A549 treated with Hydrocortisone at 1 μM for 4 hours (cell line): ENCODE measurements around the gene HMGA1. TPM values are rescaled to one million over a fixed set of nuclear protein-coding genes. Genes with fewer than 3 reads are reported as not detected.

Source experiments
- total RNA-seq: library from RNA; stranded (reverse); fragments of 200-300 nt; extraction: Qiagen RNA extraction; gene quantifications from 5 replicates; pipeline ENCODE4 v1.2.3, GENCODE V29; 2022

The HMGA1 gene, protein sequence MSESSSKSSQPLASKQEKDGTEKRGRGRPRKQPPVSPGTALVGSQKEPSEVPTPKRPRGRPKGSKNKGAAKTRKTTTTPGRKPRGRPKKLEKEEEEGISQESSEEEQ
- 422 to 571 TPM (median 500 TPM) in 5 replicates for total RNA-seq

DNA sequence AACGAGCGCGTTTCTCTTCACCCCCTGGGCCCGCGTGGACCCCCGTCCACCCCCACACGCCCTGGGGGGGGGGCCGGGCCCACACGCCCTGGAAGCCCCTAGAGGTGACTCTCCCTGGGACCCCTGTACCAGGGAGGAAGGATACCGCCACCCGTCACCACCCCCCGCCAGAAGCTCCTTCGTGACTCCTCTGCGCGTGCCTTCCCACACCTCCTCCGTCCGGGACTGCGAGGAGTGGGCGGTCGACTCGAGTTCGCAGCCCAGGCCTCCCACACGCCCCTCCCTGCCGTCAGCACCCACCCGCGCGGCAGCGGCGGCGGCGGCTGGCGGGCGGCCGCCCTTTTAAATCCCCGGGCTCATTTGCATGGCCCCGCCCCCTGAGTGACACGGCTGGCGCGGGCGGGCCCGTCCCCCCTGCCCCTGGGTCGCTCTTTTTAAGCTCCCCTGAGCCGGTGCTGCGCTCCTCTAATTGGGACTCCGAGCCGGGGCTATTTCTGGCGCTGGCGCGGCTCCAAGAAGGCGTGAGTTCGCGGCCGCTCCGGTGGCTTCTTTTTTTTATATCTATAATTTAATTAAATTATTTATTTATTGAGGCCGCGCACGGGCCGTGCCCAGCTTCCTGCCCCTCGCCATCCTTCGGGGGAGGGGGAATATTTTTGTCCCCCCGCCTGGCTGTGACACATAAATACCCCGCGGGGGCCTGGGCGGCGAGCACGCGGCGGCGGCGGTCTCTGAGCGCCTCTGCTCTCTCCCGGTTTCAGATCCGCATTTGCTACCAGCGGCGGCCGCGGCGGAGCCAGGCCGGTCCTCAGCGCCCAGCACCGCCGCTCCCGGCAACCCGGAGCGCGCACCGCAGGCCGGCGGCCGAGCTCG lies at the start of gene HMGA1:
TSS of gene HMGA1 (plus strand) at position 431 of the 873 bp plus-strand sequence. CDS start 3,908 bp downstream, outside the sequence.

GRCh38 chr6:34248727-34249468 lies 12.2 kb downstream of the HMGA1 start, which contains the start of gene SMIM29:
Gene SMIM29, minus strand, starts transcription at chr6:34249006. Its CDS starts 1,215 bp downstream, at chr6:34247791.

Other genes with a start within 250 kb of the HMGA1 start
- gene GRM4, start 90.8 kb upstream of the HMGA1 start, total RNA-seq = 0.09 to 0.21 TPM (median 0.13 TPM) in 5 replicates
- 16.6 to 23.2 TPM (median 20.6 TPM) in 5 replicates for gene SMIM29, start 12.1 kb downstream of the HMGA1 start, total RNA-seq
- 5.6 to 8.8 TPM (median 6.1 TPM) in 5 replicates for gene NUDT3, start 155.8 kb downstream of the HMGA1 start, total RNA-seq
- gene RPS10, start 189.2 kb downstream of the HMGA1 start, total RNA-seq = 1,829 to 2,220 TPM (median 2,047 TPM) in 5 replicates
- 0.05 to 0.14 TPM (median 0.07 TPM) in 5 replicates for gene PACSIN1, start 229.2 kb downstream of the HMGA1 start, total RNA-seq